DMS114 treated with DMSO at 0.1 percent for 48 hours (cell line): ENCODE results near the gene ZNF777.
A peak's percentile ranks its signal among the peaks of the same experiment; 100 is the strongest.
"Not testable (repeated sequence)": the region's sequence is repeated elsewhere in the genome, so short reads cannot be mapped to it uniquely, and the experiment has no call there.

ENCODE experiments used
- DNase-seq: peaks from one replicate; lab custom pipeline; 2025; ENCODE audit not compliant: unreplicated experiment; lab: John Stamatoyannopoulos, UW

ZNF777 gene

GRCh38 chr7:149455175-149455950 is 5.5 kb downstream of the ZNF777 start:
- no peak for DNase-seq

- no peak for DNase-seq
These were observed 6.1 kb downstream of the ZNF777 start for GRCh38 chr7:149454750-149455149.

GRCh38 chr7:149454006-149454405 is 6.9 kb downstream of the ZNF777 start:
- no peak for DNase-seq

GRCh38 chr7:149450821-149451220 is 10.0 kb downstream of the ZNF777 start:
- DNase-seq = no peak

GRCh38 chr7:149449897-149450296 is 11.0 kb downstream of the ZNF777 start:
- no peak for DNase-seq

GRCh38 chr7:149448961-149449360 is 11.9 kb downstream of the ZNF777 start:
- DNase-seq = no peak

- DNase-seq = not testable (repeated sequence)
These were observed 14.8 kb downstream of the ZNF777 start for GRCh38 chr7:149446026-149446425.

- DNase-seq = no peak
These were observed 16.6 kb downstream of the ZNF777 start for GRCh38 chr7:149444287-149444686.

GRCh38 chr7:149443523-149443922 is 17.3 kb downstream of the ZNF777 start:
- no peak for DNase-seq

- DNase-seq = no peak
These were observed 17.9 kb downstream of the ZNF777 start for GRCh38 chr7:149442924-149443323.

GRCh38 chr7:149440222-149440621 is 20.6 kb downstream of the ZNF777 start:
- DNase-seq = no peak

GRCh38 chr7:149436358-149436757 is 24.5 kb downstream of the ZNF777 start:
- no peak for DNase-seq

- DNase-seq = no peak
These were observed 27.7 kb downstream of the ZNF777 start for GRCh38 chr7:149433124-149433523.

GRCh38 chr7:149432121-149432691 is 28.7 kb downstream of the ZNF777 start:
- DNase-seq = no peak

GRCh38 chr7:149431486-149432120 is 29.3 kb downstream of the ZNF777 start:
- DNase-seq = no peak

GRCh38 chr7:149430192-149430591 is 30.7 kb downstream of the ZNF777 start:
- DNase-seq = no peak

- no peak for DNase-seq
These were observed 33.0 kb downstream of the ZNF777 start for GRCh38 chr7:149427893-149428292.

GRCh38 chr7:149427096-149427680 is 33.7 kb downstream of the ZNF777 start:
- DNase-seq = no peak

- DNase-seq = no peak
These were observed 37.3 kb downstream of the ZNF777 start for GRCh38 chr7:149423449-149424110.

GRCh38 chr7:149422914-149423301 is 38.0 kb downstream of the ZNF777 start:
- no peak for DNase-seq

GRCh38 chr7:149422162-149422913 is 38.5 kb downstream of the ZNF777 start:
- DNase-seq = peak; percentile 33
